GM21529 (cell line): ENCODE results near the gene GGTLC3.
"Not testable (repeated sequence)": the region's sequence is repeated elsewhere in the genome, so short reads cannot be mapped to it uniquely, and the experiment has no call there.

Experiments used
- ATAC-seq: cut with Tn5 transposase; IDR thresholded peaks from one replicate; pipeline ENCODE4 v1.9.1; 2021; ENCODE audit not compliant: unreplicated experiment

Gene GGTLC3

DNA sequence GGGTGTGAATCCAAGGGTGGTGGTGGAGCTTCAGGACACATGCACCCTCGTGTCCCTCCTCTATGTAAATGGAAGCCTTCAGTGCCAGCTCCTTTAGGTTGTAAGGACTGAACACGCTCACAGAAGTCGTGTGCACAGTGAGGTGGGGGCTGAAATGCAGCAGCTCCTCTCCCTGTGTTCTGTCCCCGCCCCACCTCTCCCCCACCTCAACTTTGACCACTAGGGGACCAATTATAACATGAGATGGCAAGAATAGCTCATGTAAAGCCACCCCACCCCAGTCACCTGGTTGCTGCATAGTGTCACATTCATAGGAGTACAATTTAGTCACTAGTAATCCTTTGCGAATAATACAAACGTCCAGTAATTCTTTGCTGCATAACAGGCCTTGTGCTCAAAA lies 4.8 kb upstream of the GGTLC3 start:
- ATAC-seq, result not testable (repeated sequence)

DNA sequence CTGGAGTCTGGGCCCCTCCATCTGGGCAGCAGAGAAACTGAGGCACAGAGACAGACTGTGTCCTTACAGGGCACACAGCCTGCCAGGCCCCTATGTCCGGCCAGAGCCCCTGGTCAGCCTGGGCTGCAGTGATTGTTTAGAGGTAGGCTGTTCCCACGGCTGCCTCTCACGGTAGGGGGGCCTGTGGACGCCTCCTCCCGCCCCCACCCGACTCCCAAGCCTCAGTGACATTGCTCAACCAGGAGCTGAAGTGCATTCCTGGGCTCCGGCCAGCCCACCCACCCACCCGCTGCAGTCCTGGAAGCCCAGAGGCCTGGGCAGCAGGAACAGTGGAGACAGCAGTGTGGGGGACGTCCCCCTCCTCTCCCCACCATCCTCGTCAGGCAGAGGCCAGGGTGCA lies 4.5 kb downstream of the GGTLC3 start:
- ATAC-seq, result not testable (repeated sequence)

DNA sequence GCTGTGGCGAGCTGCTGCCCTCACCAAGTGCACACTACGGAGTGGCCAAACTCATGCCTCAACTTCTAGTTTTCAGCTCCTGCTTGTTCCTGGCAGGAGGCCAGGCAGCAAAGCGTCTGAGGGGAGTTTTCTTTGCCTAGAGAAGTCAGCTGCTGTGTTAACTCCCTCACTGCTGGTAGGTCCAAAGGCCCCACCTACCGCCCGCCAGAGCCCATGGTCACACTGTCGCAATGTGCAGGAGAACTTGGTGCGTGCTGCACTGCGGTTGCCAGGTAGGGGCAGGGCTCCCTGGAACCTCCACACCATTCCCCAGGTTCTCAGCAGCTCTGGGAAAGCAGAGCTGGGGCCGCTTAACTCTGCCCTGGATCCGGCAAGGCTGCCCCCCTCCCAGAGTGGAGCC lies 5.6 kb downstream of the GGTLC3 start:
- not testable (repeated sequence) for ATAC-seq

DNA sequence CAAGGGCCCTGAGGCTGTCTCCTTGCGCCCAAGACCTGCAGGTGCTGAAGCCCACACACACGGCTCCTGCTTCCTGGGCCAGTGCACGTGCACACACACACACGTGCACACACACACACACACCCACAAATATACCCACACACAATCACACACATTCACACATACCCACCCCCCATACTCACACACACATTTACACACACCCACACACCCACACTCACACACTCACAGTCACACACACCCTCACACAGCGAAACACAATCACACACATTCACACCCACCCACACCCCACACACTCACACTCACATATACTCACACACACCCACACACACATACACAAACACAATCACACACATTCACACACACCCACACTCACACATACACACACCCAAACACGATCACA lies 6.6 kb downstream of the GGTLC3 start:
- ATAC-seq, result not testable (repeated sequence)

DNA sequence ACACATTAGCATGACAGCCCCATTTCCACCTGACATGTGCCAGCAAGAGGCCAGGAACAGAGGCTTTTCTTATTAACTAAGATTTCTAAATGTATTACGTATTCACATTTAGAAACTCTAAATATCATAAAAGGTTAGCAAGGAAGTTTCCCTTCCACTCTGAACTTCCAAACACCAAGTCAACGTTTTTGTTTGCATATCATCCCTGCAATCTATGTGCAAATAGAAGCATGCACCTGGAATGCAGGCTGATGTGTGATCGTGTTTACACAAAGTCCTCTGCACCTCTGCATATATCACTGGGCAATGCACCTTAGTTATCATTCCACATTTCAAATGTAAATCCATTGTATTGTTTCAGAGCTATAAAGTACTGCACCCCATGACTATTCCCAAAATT lies 21.7 kb downstream of the GGTLC3 start:
- not testable (repeated sequence) for ATAC-seq
